Keratinocyte (primary cell): ENCODE data around the gene LRRC7.

ENCODE experiments used
- CTCF ChIP-seq, 3 experiments: IDR thresholded peaks in 1 of 3; conservative IDR thresholded peaks in 1 of 3; optimal IDR thresholded peaks in 1 of 3; 2 replicates in 2 of 3; 3 replicates in 1 of 3; pipeline versions ENCODE3 to v1.5.1; 2011; ENCODE audit warnings: low read length in 3 of 3, mild to moderate bottlenecking in 3 of 3, moderate library complexity in 2 of 3, control low read depth in 1 of 3, inconsistent platforms in 1 of 3; ENCODE audit not compliant: insufficient read depth in 2 of 3; ENCODE audit errors: extremely low read depth in 1 of 3
- EZH2 ChIP-seq: IDR thresholded peaks from one replicate; pipeline ENCODE4 v1.6.1; 2012; ENCODE audit warnings: inconsistent platforms, mild to moderate bottlenecking, low read length, moderate library complexity

- no peak for TF ChIP-seq CTCF (optimal IDR thresholded peaks at IDR 0.05 in 1 of 3, IDR thresholded peaks at IDR 0.05 in 1 of 3, conservative IDR thresholded peaks at IDR 0.05 in 1 of 3; ENCODE audit: extremely low read depth in 1 of 3, insufficient read depth in 2 of 3, low read length in 3 of 3)
- peak; percentile 12 for TF ChIP-seq EZH2
These were observed at the start of gene LRRC7 for GRCh38 chr1:69567652-69568420.
